CD14-positive monocyte (primary cell): ENCODE data around the gene CDA. TPM values are rescaled to one million over a fixed set of nuclear protein-coding genes. Genes with fewer than 3 reads are reported as not detected.

Experiments
- DNase-seq, 3 donors: peaks; one replicate each; pipeline ENCODE4 v3.0.0-alpha.2; 2011 to 2022
- H2AFZ ChIP-seq: 2 replicates; pipeline ENCODE4 v1.6.0; 2012; ENCODE audit warnings: mild to moderate bottlenecking, low read depth, low read length, inconsistent platforms; ENCODE audit not compliant: insufficient read depth, poor library complexity, severe bottlenecking
- H3K27ac ChIP-seq, 2 donors: 1 replicate in 1 of 2; 2 replicates in 1 of 2; pipeline ENCODE4 v1.5.1; 2012 to 2013; ENCODE audit warnings: low read length in 2 of 2, control low read depth in 1 of 2, inconsistent platforms in 1 of 2, low read depth in 1 of 2, mild to moderate bottlenecking in 1 of 2
- H3K27me3 ChIP-seq, 2 donors: one replicate each; pipeline versions ENCODE4 v1.6.0 to v1.6.1; 2011 to 2013; ENCODE audit warnings: low read length in 2 of 2; ENCODE audit not compliant: control insufficient read depth in 2 of 2, insufficient read depth in 2 of 2
- H3K36me3 ChIP-seq, 2 donors: replicated peaks in 1 of 2; 1 replicate in 1 of 2; 2 replicates in 1 of 2; pipeline versions ENCODE4 v1.5.1 to v1.6.1; 2012 to 2013; ENCODE audit warnings: low read length in 2 of 2, control low read depth in 1 of 2, inconsistent platforms in 1 of 2, mild to moderate bottlenecking in 1 of 2; ENCODE audit not compliant: insufficient read depth in 2 of 2, control insufficient read depth in 1 of 2
- H3K4me1 ChIP-seq, 2 donors: 1 replicate in 1 of 2; 2 replicates in 1 of 2; pipeline versions ENCODE4 v1.5.1 to v1.6.1; 2012 to 2013; ENCODE audit warnings: low read length in 2 of 2, control low read depth in 1 of 2, inconsistent platforms in 1 of 2, mild to moderate bottlenecking in 1 of 2, moderate library complexity in 1 of 2; ENCODE audit not compliant: insufficient read depth in 2 of 2, control insufficient read depth in 1 of 2
- H3K4me2 ChIP-seq: replicated peaks from 2 replicates; pipeline ENCODE3; 2012; ENCODE audit warnings: low read length, moderate library complexity, mild to moderate bottlenecking; ENCODE audit not compliant: poor library complexity, severe bottlenecking; ENCODE audit errors: extremely low read depth
- H3K4me3 ChIP-seq, 3 experiments: fragments of 200-600 bp in 1 of 3; sonication (generic) in 1 of 3; replicated peaks in 1 of 3; 1 replicate in 2 of 3; 2 replicates in 1 of 3; pipeline ENCODE4 v1.5.1; 2011 to 2013; ENCODE audit warnings: low read length in 3 of 3, mild to moderate bottlenecking in 3 of 3, control low read depth in 2 of 3, low read depth in 2 of 3, inconsistent platforms in 1 of 3, moderate library complexity in 1 of 3
- H3K79me2 ChIP-seq: 2 replicates; pipeline ENCODE4 v1.6.0; 2012; ENCODE audit warnings: mild to moderate bottlenecking, control low read depth, inconsistent platforms, low read length, moderate library complexity; ENCODE audit not compliant: insufficient read depth
- H3K9ac ChIP-seq: 2 replicates; pipeline ENCODE4 v1.6.0; 2017; ENCODE audit warnings: low read length, mild to moderate bottlenecking; ENCODE audit not compliant: insufficient read depth, poor library complexity, severe bottlenecking
- H3K9me3 ChIP-seq, 2 donors: replicated peaks in 1 of 2; 1 replicate in 1 of 2; 2 replicates in 1 of 2; pipeline versions ENCODE4 v1.5.1 to v1.6.1; 2012 to 2013; ENCODE audit warnings: low read length in 2 of 2, control low read depth in 1 of 2; ENCODE audit not compliant: control insufficient read depth in 1 of 2, insufficient read depth in 1 of 2
- H4K20me1 ChIP-seq: 2 replicates; pipeline ENCODE4 v1.6.0; 2012; ENCODE audit warnings: mild to moderate bottlenecking, low read length, control low read depth, moderate library complexity; ENCODE audit not compliant: insufficient read depth
- H3K27ac Mint-ChIP-seq, 7 donors: one replicate each; pipeline ENCODE4 v1.8.0; 2020; ENCODE audit warnings: mild to moderate bottlenecking in 7 of 7, mixed read lengths in 7 of 7, moderate library complexity in 6 of 7, inconsistent platforms in 2 of 7
- H3K27me3 Mint-ChIP-seq, 3 donors: one replicate each; pipeline ENCODE4 v1.8.0; 2021 to 2022; ENCODE audit warnings: low read depth in 3 of 3, mild to moderate bottlenecking in 3 of 3, mixed read lengths in 3 of 3, moderate library complexity in 3 of 3, inconsistent platforms in 1 of 3
- H3K36me3 Mint-ChIP-seq, 2 donors: one replicate each; pipeline ENCODE4 v1.8.0; 2020; ENCODE audit warnings: mixed read lengths in 2 of 2, inconsistent platforms in 1 of 2, mild to moderate bottlenecking in 1 of 2
- H3K4me1 Mint-ChIP-seq: one replicate; pipeline ENCODE4 v1.8.0; 2020; ENCODE audit warnings: mild to moderate bottlenecking, mixed read lengths
- H3K4me3 Mint-ChIP-seq, 2 donors: one replicate each; pipeline ENCODE4 v1.8.0; 2020; ENCODE audit warnings: mild to moderate bottlenecking in 2 of 2, mixed read lengths in 2 of 2, moderate library complexity in 1 of 2
- H3K9me3 Mint-ChIP-seq, 7 donors: one replicate each; pipeline ENCODE4 v1.8.0; 2020 to 2022; ENCODE audit warnings: mixed read lengths in 7 of 7, mild to moderate bottlenecking in 6 of 7, moderate library complexity in 6 of 7, inconsistent platforms in 2 of 7
- CTCF ChIP-seq: fragments of 200-600 bp; IDR thresholded peaks from one replicate; pipeline ENCODE4 v1.8.0; 2022; ENCODE audit warnings: antibody characterized with exemption, mild to moderate bottlenecking
- WGBS: methylation state at CpG from one replicate; pipeline ENCODE4 v1.1.5; 2013; ENCODE audit warnings: missing lambda C conversion rate; ENCODE audit not compliant: insufficient coverage; 5-methylcytosine and 5-hydroxymethylcytosine counted together
- intact Hi-C, 2 donors: fragments of 100-400 bp; cut with micrococcal nuclease; formaldehyde crosslinking; loops; one replicate each; pipeline versions ENCODE4 v1.15.0 to v1.15.1; 2023
- polyA plus RNA-seq, 3 donors: library from polyadenylated mRNA; depleted of rRNA in 1 of 3; unstranded in 2 of 3; stranded (reverse) in 1 of 3; fragments of 300-500 nt in 2 of 3; fragments of >200 nt in 1 of 3; fragmentation: Illumina TruSeq in 2 of 3; gene quantifications; 1 replicate in 2 of 3; 2 replicates in 1 of 3; pipeline ENCODE4 v1.2.3, GENCODE V29; 2012 to 2021

CDA gene
- polyA plus RNA-seq, 3 donors, result 113 to 348 (median 217) TPM

- no peak for DNase-seq
- peak overlapping the region; percentile 96 for H3K4me3 Mint-ChIP-seq
- WGBS, result 8% methylated on average over 2 of the region's 3 CpGs
- peak overlapping the region; percentile 67 to 99 (median 96) for H3K4me3 ChIP-seq
- H2AFZ ChIP-seq, result peak overlapping the region; percentile 100
- no peaks in the 10 kb centered on the region for H3K9me3 ChIP-seq
- peaks cover 41% of the 10 kb centered on the region for H4K20me1 ChIP-seq
- H3K4me1 ChIP-seq, result peaks cover 20 to 24% of the 10 kb centered on the region in 2 donors
- H3K79me2 ChIP-seq, result peaks cover 60% of the 10 kb centered on the region
- H3K4me2 ChIP-seq, result peak overlapping the region; percentile 91
- H3K27ac ChIP-seq, result peak overlapping the region in 1 of 2 donors; percentile 94
- intact Hi-C loops, result loop anchor here in 1 of 2 donors (2.0 kb wide), 1 partner anchor 26 kb away; no protein-coding TSS in a partner anchor
- H3K27me3 Mint-ChIP-seq, result no peaks in the 10 kb centered on the region
- peaks cover 28 to 44% of the 10 kb centered on the region in 2 donors for H3K36me3 ChIP-seq
- TF ChIP-seq CTCF, result no peak
- no peaks in the 10 kb centered on the region for H3K27me3 ChIP-seq
- H3K27ac Mint-ChIP-seq, result peak overlapping the region; percentile 89 to 96 (median 93)
- H3K9me3 Mint-ChIP-seq, result peaks cover 0 to 2% (median 0%) of the 10 kb centered on the region in 7 donors
- H3K4me1 Mint-ChIP-seq, result peaks cover 27% of the 10 kb centered on the region
- H3K36me3 Mint-ChIP-seq, result peaks cover 35 to 44% of the 10 kb centered on the region in 2 donors
- peak overlapping the region; percentile 95 for H3K9ac ChIP-seq
Measured at GRCh38 chr1:20660363-20660762, 71.5 kb downstream of the CDA start.

GRCh38 chr1:20660847-20661206 lies 71.9 kb downstream of the CDA start:
- intact Hi-C loops, result loop anchor here in 1 of 2 donors (2.0 kb wide), 1 partner anchor 26 kb away; no protein-coding TSS in a partner anchor
- H3K9me3 Mint-ChIP-seq, result peaks cover 0 to 2% (median 0%) of the 10 kb centered on the region in 7 donors
- 0% methylated on average over 11 of the region's 20 CpGs for WGBS
- no peaks in the 10 kb centered on the region for H3K27me3 ChIP-seq
- H3K9me3 ChIP-seq, result no peaks in the 10 kb centered on the region
- H3K4me1 Mint-ChIP-seq, result peaks cover 31% of the 10 kb centered on the region
- H3K9ac ChIP-seq, result peak overlapping the region; percentile 95
- TF ChIP-seq CTCF, result no peak
- peaks cover 30 to 40% of the 10 kb centered on the region in 2 donors for H3K36me3 Mint-ChIP-seq
- H4K20me1 ChIP-seq, result peaks cover 37% of the 10 kb centered on the region
- no peaks in the 10 kb centered on the region for H3K27me3 Mint-ChIP-seq
- peaks cover 55% of the 10 kb centered on the region for H3K79me2 ChIP-seq
- H3K36me3 ChIP-seq, result peaks cover 23 to 39% of the 10 kb centered on the region in 2 donors
- peak overlapping the region; percentile 67 to 99 (median 96) for H3K4me3 ChIP-seq
- peak; percentile 19 to 88 (median 44) for DNase-seq
- H3K4me1 ChIP-seq, result peaks cover 20 to 24% of the 10 kb centered on the region in 2 donors
- H3K4me2 ChIP-seq, result peak overlapping the region; percentile 91
- peak overlapping the region; percentile 89 to 96 (median 93) for H3K27ac Mint-ChIP-seq
- H3K27ac ChIP-seq, result peak overlapping the region; percentile 58 to 94
- H3K4me3 Mint-ChIP-seq, result peak overlapping the region; percentile 96
- peak overlapping the region; percentile 100 for H2AFZ ChIP-seq
